Left lung (tissue), 10 donors: ENCODE results near the gene DUSP16. TPM values are rescaled to one million over a fixed set of nuclear protein-coding genes. Genes with fewer than 3 reads are reported as not detected.
"Not testable (repeated sequence)": the region's sequence is repeated elsewhere in the genome, so short reads cannot be mapped to it uniquely, and the experiment has no call there.

Experiments
- ATAC-seq: fragments of 200-7000 bp; cut with Tn5 transposase; one replicate; pipeline ENCODE4 v1.9.1; 2020; ENCODE audit warnings: moderate library complexity
- DNase-seq, 4 donors: peaks; one replicate each; pipeline ENCODE4 v3.0.0-alpha.2; 2013 to 2020
- H3K27ac ChIP-seq, 2 donors: fragments of 200-600 bp; sonication (generic) in 1 of 2; one replicate each; pipeline versions ENCODE4 v1.5.0 to v1.8.0; 2020 to 2021
- H3K27me3 ChIP-seq, 2 donors: fragments of 200-600 bp; sonication (generic) in 1 of 2; one replicate each; pipeline versions ENCODE4 v1.5.0 to v1.8.0; 2020 to 2021
- H3K36me3 ChIP-seq, 2 donors: fragments of 200-600 bp; sonication (generic) in 1 of 2; one replicate each; pipeline versions ENCODE4 v1.5.0 to v1.8.0; 2020 to 2021
- H3K4me1 ChIP-seq, 2 donors: fragments of 200-600 bp; one replicate each; pipeline ENCODE4 v1.8.0; 2021
- H3K4me3 ChIP-seq, 2 donors: fragments of 200-600 bp; sonication (generic) in 1 of 2; one replicate each; pipeline versions ENCODE4 v1.5.0 to v1.8.0; 2020 to 2021; ENCODE audit warnings: mild to moderate bottlenecking in 1 of 2
- H3K9me3 ChIP-seq, 2 donors: fragments of 200-600 bp; sonication (generic) in 1 of 2; one replicate each; pipeline versions ENCODE4 v1.5.0 to v1.8.0; 2020 to 2021
- intact Hi-C, 2 donors: fragments of 100-400 bp; cut with DNase I; formaldehyde crosslinking; loops; one replicate each; pipeline versions ENCODE4 v1.11.2 to v1.14.2; 2022
- polyA plus RNA-seq, 6 donors: library from polyadenylated mRNA; unstranded; fragments of 120-200 nt; gene quantifications; one replicate each; pipeline ENCODE4 v1.2.1, GENCODE V29; 2013; ENCODE audit not compliant: insufficient read length in 6 of 6
- total RNA-seq, 2 donors: library from RNA; stranded (reverse); fragmentation: NEBNext Ultra II Directional; extraction: Animal tissue kit (Norgen Biotek cat#: 25700); gene quantifications; one replicate each; pipeline ENCODE4 v1.2.1, GENCODE V29; 2021
- TF ChIP-seq, protein P1 (sequence below), 2 donors: fragments of 200-600 bp; sonication (generic) in 1 of 2; IDR thresholded peaks; one replicate each; pipeline versions ENCODE4 v1.5.0 to v1.8.0; 2021; ENCODE audit warnings: antibody characterized with exemption in 2 of 2
- donor health status: DM: no; HTN: yes; CAD: no.
- donor health status: DM: no; HTN: no; CAD: no.

DUSP16 gene
- total and polyA plus RNA-seq, 8 donors = 31.7 to 45.6 (median 35.5) TPM

DNA sequence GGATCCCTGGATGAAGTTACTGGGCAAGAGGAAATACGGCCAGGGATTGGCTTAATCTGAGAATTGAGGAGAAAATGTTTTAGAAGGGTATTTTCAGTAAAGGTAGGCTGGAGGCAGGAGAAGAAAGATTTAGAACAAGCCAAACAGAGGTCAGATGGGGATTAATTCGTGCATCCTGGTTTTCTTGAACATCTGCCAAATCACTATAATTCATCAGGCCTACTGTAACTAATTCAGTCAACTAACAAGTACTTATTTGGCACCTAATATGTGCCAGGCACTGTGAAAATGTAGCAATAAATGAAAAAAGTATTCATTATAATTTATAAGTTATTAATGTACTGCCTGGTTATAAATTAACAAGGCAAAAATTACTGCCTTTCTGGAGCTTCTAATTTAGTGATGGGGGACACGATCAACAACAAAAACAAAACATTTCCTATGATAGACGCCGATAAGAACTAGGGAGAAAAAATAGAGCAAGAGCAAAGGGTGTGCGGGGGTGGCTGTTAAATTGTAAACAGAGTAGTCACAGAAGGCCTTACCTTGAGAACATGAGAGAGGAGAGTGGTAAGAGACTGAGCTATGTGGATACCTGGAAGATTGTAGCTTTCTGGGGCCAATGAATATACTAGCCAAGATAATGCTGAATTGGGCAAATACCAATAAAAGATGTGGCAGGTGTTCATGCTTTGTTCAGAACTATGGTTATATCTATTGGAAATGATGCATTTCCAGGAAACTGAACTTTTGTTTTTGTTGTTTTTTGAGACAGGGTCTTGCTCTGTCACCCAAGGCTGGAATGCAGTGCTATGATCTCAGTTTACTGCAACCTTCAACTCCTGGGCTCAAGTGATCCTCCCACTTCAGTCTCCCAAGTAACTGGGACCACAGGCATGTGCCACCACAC is 34.0 kb downstream of the DUSP16 start:
- intact Hi-C loops = no loop called here
- peaks cover 0 to 26% of the 10 kb centered on the region in 2 donors for H3K4me1 ChIP-seq
- H3K27ac ChIP-seq = no peak overlapping the region

DNA sequence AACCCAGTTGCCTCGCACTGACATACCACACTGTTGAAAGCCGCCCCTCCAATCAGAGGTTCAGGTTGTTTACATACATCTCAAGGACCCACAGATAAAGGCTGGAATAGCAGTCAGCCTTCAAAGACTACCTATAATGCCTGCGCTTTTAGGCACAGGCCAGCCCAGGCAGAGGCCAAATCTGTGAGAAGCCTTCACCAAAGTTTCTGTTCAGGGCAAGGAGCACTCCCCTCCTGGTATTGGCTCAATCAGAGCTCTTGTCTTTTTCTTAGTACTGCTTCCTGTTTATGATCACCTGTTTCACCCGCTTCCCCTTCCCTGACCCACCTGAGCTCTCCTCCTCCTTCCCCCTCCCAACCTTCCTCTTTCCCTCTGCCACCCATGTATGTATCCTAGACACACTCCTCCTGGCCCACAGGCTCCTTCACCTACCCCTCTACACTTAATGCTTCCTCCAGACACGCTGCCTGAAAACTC is 34.8 kb downstream of the DUSP16 start:
- no peaks in the 10 kb centered on the region for H3K36me3 ChIP-seq
- no peak overlapping the region for H3K4me3 ChIP-seq
- H3K4me1 ChIP-seq = peaks cover 0 to 19% of the 10 kb centered on the region in 2 donors
- no peak for DNase-seq
- intact Hi-C loops = no loop called here
- ATAC-seq = peak; percentile 44
- TF ChIP-seq, protein P1, sequence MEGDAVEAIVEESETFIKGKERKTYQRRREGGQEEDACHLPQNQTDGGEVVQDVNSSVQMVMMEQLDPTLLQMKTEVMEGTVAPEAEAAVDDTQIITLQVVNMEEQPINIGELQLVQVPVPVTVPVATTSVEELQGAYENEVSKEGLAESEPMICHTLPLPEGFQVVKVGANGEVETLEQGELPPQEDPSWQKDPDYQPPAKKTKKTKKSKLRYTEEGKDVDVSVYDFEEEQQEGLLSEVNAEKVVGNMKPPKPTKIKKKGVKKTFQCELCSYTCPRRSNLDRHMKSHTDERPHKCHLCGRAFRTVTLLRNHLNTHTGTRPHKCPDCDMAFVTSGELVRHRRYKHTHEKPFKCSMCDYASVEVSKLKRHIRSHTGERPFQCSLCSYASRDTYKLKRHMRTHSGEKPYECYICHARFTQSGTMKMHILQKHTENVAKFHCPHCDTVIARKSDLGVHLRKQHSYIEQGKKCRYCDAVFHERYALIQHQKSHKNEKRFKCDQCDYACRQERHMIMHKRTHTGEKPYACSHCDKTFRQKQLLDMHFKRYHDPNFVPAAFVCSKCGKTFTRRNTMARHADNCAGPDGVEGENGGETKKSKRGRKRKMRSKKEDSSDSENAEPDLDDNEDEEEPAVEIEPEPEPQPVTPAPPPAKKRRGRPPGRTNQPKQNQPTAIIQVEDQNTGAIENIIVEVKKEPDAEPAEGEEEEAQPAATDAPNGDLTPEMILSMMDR (IDR thresholded peaks at IDR 0.05) = no peak
- H3K27me3 ChIP-seq = no peaks in the 10 kb centered on the region
- H3K9me3 ChIP-seq = no peaks in the 10 kb centered on the region
- H3K27ac ChIP-seq = no peak overlapping the region

More for the DNA sequence above, 34.0 kb downstream of the DUSP16 start:
- DNase-seq (no peak), ATAC-seq (no peak)
- no peaks in the 10 kb centered on the region for H3K9me3 ChIP-seq
- no peak overlapping the region for H3K4me3 ChIP-seq
- no peaks in the 10 kb centered on the region for H3K36me3 ChIP-seq
- H3K27me3 ChIP-seq = no peaks in the 10 kb centered on the region
- TF ChIP-seq, protein P1 (IDR thresholded peaks at IDR 0.05) = no peak

DNA sequence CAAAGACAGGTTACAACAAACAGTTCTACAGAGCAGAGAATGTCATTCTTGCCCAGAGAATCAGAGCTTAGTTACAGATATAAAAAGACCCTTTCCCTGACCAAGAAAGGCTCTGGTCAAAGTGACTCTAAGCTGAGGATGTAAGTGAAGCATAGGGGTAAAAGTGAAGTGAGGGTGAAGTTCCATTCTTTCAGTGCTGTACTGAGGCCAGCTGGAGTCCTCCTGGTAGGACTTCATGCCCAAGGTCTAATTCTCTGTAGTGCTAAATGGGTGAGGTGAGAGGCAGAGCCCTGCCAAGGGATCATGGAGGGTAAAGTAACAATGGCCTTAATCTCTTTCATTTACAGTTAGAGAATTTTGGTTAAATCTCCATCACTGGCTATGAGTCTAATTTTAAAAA is 38.5 kb downstream of the DUSP16 start:
- H3K4me1 ChIP-seq = peaks cover 0 to 28% of the 10 kb centered on the region in 2 donors
- H3K27ac ChIP-seq = no peak overlapping the region
- H3K4me3 ChIP-seq = no peak overlapping the region
- H3K36me3 ChIP-seq = peaks cover 0 to 14% of the 10 kb centered on the region in 2 donors
- intact Hi-C loops = no loop called here
- H3K27me3 ChIP-seq = no peaks in the 10 kb centered on the region
- DNase-seq (no peak), ATAC-seq (no peak)
- TF ChIP-seq, protein P1 (IDR thresholded peaks at IDR 0.05) = no peak
- H3K9me3 ChIP-seq = no peaks in the 10 kb centered on the region

DNA sequence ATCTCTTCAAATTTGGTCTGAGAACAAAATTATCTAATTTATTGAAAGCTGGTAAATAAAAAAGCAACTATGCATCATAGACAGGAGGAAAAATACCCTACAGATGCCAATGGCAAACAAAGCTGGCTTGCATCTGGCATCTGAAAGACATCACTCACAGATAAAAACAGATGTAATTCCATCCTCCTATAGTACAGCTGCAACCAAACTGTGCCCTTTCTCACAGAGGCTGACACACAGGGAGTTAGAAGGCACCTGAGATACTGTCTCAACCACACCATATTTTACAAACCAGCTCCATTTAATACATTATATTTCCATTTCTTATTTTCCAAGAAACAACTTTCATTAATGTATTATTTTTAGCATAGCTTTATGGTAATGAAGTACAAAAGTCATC is 39.4 kb downstream of the DUSP16 start:
- H3K27ac ChIP-seq = no peak overlapping the region
- no peak for DNase-seq
- H3K36me3 ChIP-seq = peaks cover 0 to 19% of the 10 kb centered on the region in 2 donors
- no peaks in the 10 kb centered on the region for H3K27me3 ChIP-seq
- no peak for ATAC-seq
- no peaks in the 10 kb centered on the region for H3K9me3 ChIP-seq
- intact Hi-C loops = no loop called here
- H3K4me1 ChIP-seq = peaks cover 0 to 19% of the 10 kb centered on the region in 2 donors
- TF ChIP-seq, protein P1 (IDR thresholded peaks at IDR 0.05) = no peak
- no peak overlapping the region for H3K4me3 ChIP-seq

DNA sequence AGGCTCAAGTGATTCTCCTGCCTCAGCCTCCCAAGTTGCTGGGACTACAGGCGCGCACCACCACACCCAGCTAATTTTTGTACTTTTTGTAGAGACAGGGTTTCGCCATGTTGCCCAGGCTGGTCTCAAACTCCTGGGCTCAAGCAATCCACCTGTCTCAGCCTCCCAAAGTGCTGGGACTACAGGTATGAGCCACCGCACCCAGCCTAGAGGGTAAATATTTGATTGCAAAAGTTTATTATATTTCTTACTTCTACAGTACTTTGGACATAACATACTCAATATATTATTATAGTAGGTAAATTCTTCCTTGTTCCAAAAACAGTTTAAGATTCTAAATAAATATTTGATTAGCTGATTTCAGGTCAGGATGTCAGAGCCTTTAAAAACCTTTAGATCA is 40.0 kb downstream of the DUSP16 start:
- H3K4me1 ChIP-seq = peaks cover 0 to 20% of the 10 kb centered on the region in 2 donors
- H3K4me3 ChIP-seq, H3K27ac ChIP-seq, H3K9me3 ChIP-seq, H3K27me3 ChIP-seq, intact Hi-C loops, DNase-seq: not testable (repeated sequence)
- peaks cover 0 to 23% of the 10 kb centered on the region in 2 donors for H3K36me3 ChIP-seq
- peak; percentile 23 for ATAC-seq
